ENCODE data around the gene P2RY14.
A peak's percentile ranks its signal among the peaks of the same experiment; 100 is the strongest.
"Not testable (repeated sequence)": the region's sequence is repeated elsewhere in the genome, so short reads cannot be mapped to it uniquely, and the experiment has no call there.

Gene P2RY14

GRCh38 chr3:151262871-151263525 lies 15.3 kb downstream of the P2RY14 start:
- DNase-seq (ENCODE audit: low read depth) = no peak

- DNase-seq (ENCODE audit: low read depth) = no peak
These were observed 18.7 kb downstream of the P2RY14 start for GRCh38 chr3:151259664-151260063.

GRCh38 chr3:151256749-151257148 lies 21.6 kb downstream of the P2RY14 start:
- DNase-seq (ENCODE audit: low read depth) = no peak

- no peak for DNase-seq (ENCODE audit: low read depth)
These were observed 29.5 kb downstream of the P2RY14 start for GRCh38 chr3:151248772-151249337.

- DNase-seq (ENCODE audit: low read depth) = not testable (repeated sequence)
These were observed 36.3 kb downstream of the P2RY14 start for GRCh38 chr3:151242006-151242405.

- no peak for DNase-seq (ENCODE audit: low read depth)
These were observed 41.6 kb downstream of the P2RY14 start for GRCh38 chr3:151236736-151237135.

- DNase-seq (ENCODE audit: low read depth) = no peak
These were observed 42.0 kb downstream of the P2RY14 start for GRCh38 chr3:151236316-151236715.

- DNase-seq (ENCODE audit: low read depth) = no peak
These were observed 43.5 kb downstream of the P2RY14 start for GRCh38 chr3:151234825-151235224.

GRCh38 chr3:151232991-151233390 lies 45.4 kb downstream of the P2RY14 start:
- DNase-seq (ENCODE audit: low read depth) = no peak

- not testable (repeated sequence) for DNase-seq (ENCODE audit: low read depth)
These were observed 45.9 kb downstream of the P2RY14 start for GRCh38 chr3:151232403-151232802.

- no peak for DNase-seq (ENCODE audit: low read depth)
These were observed 47.7 kb downstream of the P2RY14 start for GRCh38 chr3:151230646-151231045.

GRCh38 chr3:151228666-151229040 lies 49.7 kb downstream of the P2RY14 start:
- DNase-seq (ENCODE audit: low read depth) = no peak

GRCh38 chr3:151227807-151228665 lies 50.3 kb downstream of the P2RY14 start:
- DNase-seq (ENCODE audit: low read depth) = peak; percentile 73

GRCh38 chr3:151227266-151227806 lies 51.0 kb downstream of the P2RY14 start:
- DNase-seq (ENCODE audit: low read depth) = no peak

- DNase-seq (ENCODE audit: low read depth) = no peak
These were observed 51.5 kb downstream of the P2RY14 start for GRCh38 chr3:151226825-151227224.

- no peak for DNase-seq (ENCODE audit: low read depth)
These were observed 52.2 kb downstream of the P2RY14 start for GRCh38 chr3:151226088-151226563.

GRCh38 chr3:151225040-151225975 lies 53.0 kb downstream of the P2RY14 start:
- DNase-seq (ENCODE audit: low read depth) = no peak

GRCh38 chr3:151224268-151224866 lies 54.0 kb downstream of the P2RY14 start:
- DNase-seq (ENCODE audit: low read depth) = no peak

GRCh38 chr3:151219056-151219455 lies 59.3 kb downstream of the P2RY14 start:
- DNase-seq (ENCODE audit: low read depth) = no peak

GRCh38 chr3:151218136-151218535 lies 60.2 kb downstream of the P2RY14 start:
- no peak for DNase-seq (ENCODE audit: low read depth)

All from activated gamma-delta T cell treated with anti-CD3 and anti-CD28 coated beads, Interleukin-2, amount 50 U/mL, for 16 hours (primary cell).